ENCODE measurements around the gene DGKQ. TPM values are rescaled to one million over a fixed set of nuclear protein-coding genes. Genes with fewer than 3 reads are reported as not detected.

The DGKQ gene
- total RNA-seq, 2 donors from 2014 or later: 18.6 to 24.0 TPM

GRCh38 chr4:1012034-1012739, 38.8 kb upstream of the DGKQ start:
- DNase-seq (ENCODE audit: low spot score) (no peak), ATAC-seq (ENCODE audit: insufficient number of reproducible peaks, low FRiP score, low read depth) (no peak)
- H3K27me3 ChIP-seq (replicated peaks; ENCODE audit: insufficient read depth): no peaks in the 10 kb centered on the region
- H3K4me3 ChIP-seq: peak overlapping the region; percentile 85
- H3K27ac ChIP-seq: no peak overlapping the region
- TF ChIP-seq CTCF (IDR thresholded peaks at IDR 0.05): no peak
- H3K4me1 ChIP-seq (ENCODE audit: control insufficient read depth in 1 of 2, low read depth in 2 of 2): peaks cover 4 to 39% of the 10 kb centered on the region in 2 donors
- H3K36me3 ChIP-seq: no peaks in the 10 kb centered on the region
- no peaks in the 10 kb centered on the region for H3K9me3 ChIP-seq

- no peak for DNase-seq (ENCODE audit: low spot score)
- peak overlapping the region; percentile 85 for H3K4me3 ChIP-seq
- TF ChIP-seq CTCF (IDR thresholded peaks at IDR 0.05): no peak
- H3K4me1 ChIP-seq (ENCODE audit: control insufficient read depth in 1 of 2, low read depth in 2 of 2): peaks cover 4 to 39% of the 10 kb centered on the region in 2 donors
- no peaks in the 10 kb centered on the region for H3K9me3 ChIP-seq
- ATAC-seq (ENCODE audit: insufficient number of reproducible peaks, low FRiP score, low read depth): no peak
- H3K27ac ChIP-seq: no peak overlapping the region
- no peaks in the 10 kb centered on the region for H3K27me3 ChIP-seq (replicated peaks; ENCODE audit: insufficient read depth)
- H3K36me3 ChIP-seq: no peaks in the 10 kb centered on the region
These were observed 38.3 kb upstream of the DGKQ start for GRCh38 chr4:1011666-1012033.

GRCh38 chr4:1011022-1011665, 37.8 kb upstream of the DGKQ start, which contains the start of gene FGFRL1:
Gene FGFRL1 (plus strand): TSS chr4:1011626. CDS start chr4:1012486, 860 bp downstream.
- peak within 1 kb of the TSS; percentile 79 to 92 for H3K27ac ChIP-seq
- TF ChIP-seq CTCF (IDR thresholded peaks at IDR 0.05): no peak
- no peaks in the 10 kb centered on the region for H3K36me3 ChIP-seq
- DNase-seq (ENCODE audit: low spot score): peak; percentile 59
- no peaks in the 10 kb centered on the region for H3K27me3 ChIP-seq (replicated peaks; ENCODE audit: insufficient read depth)
- peak within 1 kb of the TSS; percentile 94 for H3K4me3 ChIP-seq
- peaks cover 4 to 39% of the 10 kb centered on the region in 2 donors for H3K4me1 ChIP-seq (ENCODE audit: control insufficient read depth in 1 of 2, low read depth in 2 of 2)
- ATAC-seq (ENCODE audit: insufficient number of reproducible peaks, low FRiP score, low read depth): peak; percentile 58
- no peaks in the 10 kb centered on the region for H3K9me3 ChIP-seq

GRCh38 chr4:1010395-1011021, 37.1 kb upstream of the DGKQ start:
- Histone ChIP-seq H3K27me3 (replicated peaks; ENCODE audit: insufficient read depth) (no peaks in the 10 kb centered on the region), H3K4me1 (ENCODE audit: control insufficient read depth in 1 of 2, low read depth in 2 of 2) (peaks cover 4 to 39% of the 10 kb centered on the region in 2 donors), H3K9me3 (no peaks in the 10 kb centered on the region), H3K36me3 (no peaks in the 10 kb centered on the region), H3K4me3 (peak overlapping the region; percentile 94), H3K27ac (peak overlapping the region; percentile 79 to 92)
- ATAC-seq (ENCODE audit: insufficient number of reproducible peaks, low FRiP score, low read depth) (peak; percentile 67), DNase-seq (ENCODE audit: low spot score) (peak; percentile 50)
- no peak for TF ChIP-seq CTCF (IDR thresholded peaks at IDR 0.05)
